GM23338 (cell line): ENCODE measurements around the gene BHLHE23. TPM values are rescaled to one million over a fixed set of nuclear protein-coding genes. Genes with fewer than 3 reads are reported as not detected.

Source experiments
- EZH2phosphoT487 ChIP-seq: fragments of 200-600 bp; sonication (generic); IDR thresholded peaks from one replicate; pipeline ENCODE4 v1.8.1; 2018; ENCODE audit warnings: antibody characterized with exemption; ENCODE audit not compliant: unreplicated experiment
- NANOG ChIP-seq: IDR thresholded peaks from 2 replicates; pipeline ENCODE4 v1.6.1; 2016; ENCODE audit warnings: antibody characterized with exemption, borderline replicate concordance
- POLR2AphosphoS5 ChIP-seq: IDR thresholded peaks from 2 replicates; pipeline ENCODE4 v1.6.1; 2016; ENCODE audit warnings: antibody characterized with exemption, low read depth
- REST ChIP-seq: IDR thresholded peaks from one replicate; pipeline ENCODE4 v1.6.1; 2018; ENCODE audit warnings: antibody characterized with exemption; ENCODE audit not compliant: unreplicated experiment
- STAT1 ChIP-seq: IDR thresholded peaks from one replicate; pipeline ENCODE4 v1.6.1; 2016; ENCODE audit warnings: antibody characterized with exemption; ENCODE audit not compliant: unreplicated experiment
- polyA plus RNA-seq: library from polyadenylated mRNA; unstranded; fragments of >200 nt; fragmentation: Nextera tagmentation; extraction: Ambion mirVana; gene quantifications from 2 replicates; pipeline ENCODE4 v1.2.1, GENCODE V29; 2016
- total RNA-seq: library from RNA; depleted of rRNA; stranded (reverse); fragments of >200 nt; shearing (Covaris generic); gene quantifications from 2 replicates; pipeline ENCODE4 v1.2.3, GENCODE V29; 2014
- TF ChIP-seq, protein P1 (sequence below): fragments of 250-450 bp; sonication (Bioruptor Pico); IDR thresholded peaks from 2 replicates; pipeline ENCODE4 v1.5.0; 2020; ENCODE audit warnings: mild to moderate bottlenecking, moderate library complexity
- TF ChIP-seq, protein P2 (sequence below): IDR thresholded peaks from 2 replicates; pipeline ENCODE4 v1.6.1; 2016; ENCODE audit warnings: antibody characterized with exemption
- TF ChIP-seq, protein P3 (sequence below), 2 experiments: fragments of 200-600 bp in 1 of 2; sonication (generic) in 1 of 2; conservative IDR thresholded peaks; 2 replicates each; pipeline versions ENCODE4 v1.5.1 to v1.6.1; 2016 to 2017; ENCODE audit warnings: antibody characterized with exemption in 2 of 2, low read depth in 2 of 2, mild to moderate bottlenecking in 2 of 2, moderate library complexity in 1 of 2

Gene BHLHE23
- total and polyA plus RNA-seq, 2 experiments from 2014 or later, result 0.52 to 5.0 TPM

- TF ChIP-seq, protein P1, sequence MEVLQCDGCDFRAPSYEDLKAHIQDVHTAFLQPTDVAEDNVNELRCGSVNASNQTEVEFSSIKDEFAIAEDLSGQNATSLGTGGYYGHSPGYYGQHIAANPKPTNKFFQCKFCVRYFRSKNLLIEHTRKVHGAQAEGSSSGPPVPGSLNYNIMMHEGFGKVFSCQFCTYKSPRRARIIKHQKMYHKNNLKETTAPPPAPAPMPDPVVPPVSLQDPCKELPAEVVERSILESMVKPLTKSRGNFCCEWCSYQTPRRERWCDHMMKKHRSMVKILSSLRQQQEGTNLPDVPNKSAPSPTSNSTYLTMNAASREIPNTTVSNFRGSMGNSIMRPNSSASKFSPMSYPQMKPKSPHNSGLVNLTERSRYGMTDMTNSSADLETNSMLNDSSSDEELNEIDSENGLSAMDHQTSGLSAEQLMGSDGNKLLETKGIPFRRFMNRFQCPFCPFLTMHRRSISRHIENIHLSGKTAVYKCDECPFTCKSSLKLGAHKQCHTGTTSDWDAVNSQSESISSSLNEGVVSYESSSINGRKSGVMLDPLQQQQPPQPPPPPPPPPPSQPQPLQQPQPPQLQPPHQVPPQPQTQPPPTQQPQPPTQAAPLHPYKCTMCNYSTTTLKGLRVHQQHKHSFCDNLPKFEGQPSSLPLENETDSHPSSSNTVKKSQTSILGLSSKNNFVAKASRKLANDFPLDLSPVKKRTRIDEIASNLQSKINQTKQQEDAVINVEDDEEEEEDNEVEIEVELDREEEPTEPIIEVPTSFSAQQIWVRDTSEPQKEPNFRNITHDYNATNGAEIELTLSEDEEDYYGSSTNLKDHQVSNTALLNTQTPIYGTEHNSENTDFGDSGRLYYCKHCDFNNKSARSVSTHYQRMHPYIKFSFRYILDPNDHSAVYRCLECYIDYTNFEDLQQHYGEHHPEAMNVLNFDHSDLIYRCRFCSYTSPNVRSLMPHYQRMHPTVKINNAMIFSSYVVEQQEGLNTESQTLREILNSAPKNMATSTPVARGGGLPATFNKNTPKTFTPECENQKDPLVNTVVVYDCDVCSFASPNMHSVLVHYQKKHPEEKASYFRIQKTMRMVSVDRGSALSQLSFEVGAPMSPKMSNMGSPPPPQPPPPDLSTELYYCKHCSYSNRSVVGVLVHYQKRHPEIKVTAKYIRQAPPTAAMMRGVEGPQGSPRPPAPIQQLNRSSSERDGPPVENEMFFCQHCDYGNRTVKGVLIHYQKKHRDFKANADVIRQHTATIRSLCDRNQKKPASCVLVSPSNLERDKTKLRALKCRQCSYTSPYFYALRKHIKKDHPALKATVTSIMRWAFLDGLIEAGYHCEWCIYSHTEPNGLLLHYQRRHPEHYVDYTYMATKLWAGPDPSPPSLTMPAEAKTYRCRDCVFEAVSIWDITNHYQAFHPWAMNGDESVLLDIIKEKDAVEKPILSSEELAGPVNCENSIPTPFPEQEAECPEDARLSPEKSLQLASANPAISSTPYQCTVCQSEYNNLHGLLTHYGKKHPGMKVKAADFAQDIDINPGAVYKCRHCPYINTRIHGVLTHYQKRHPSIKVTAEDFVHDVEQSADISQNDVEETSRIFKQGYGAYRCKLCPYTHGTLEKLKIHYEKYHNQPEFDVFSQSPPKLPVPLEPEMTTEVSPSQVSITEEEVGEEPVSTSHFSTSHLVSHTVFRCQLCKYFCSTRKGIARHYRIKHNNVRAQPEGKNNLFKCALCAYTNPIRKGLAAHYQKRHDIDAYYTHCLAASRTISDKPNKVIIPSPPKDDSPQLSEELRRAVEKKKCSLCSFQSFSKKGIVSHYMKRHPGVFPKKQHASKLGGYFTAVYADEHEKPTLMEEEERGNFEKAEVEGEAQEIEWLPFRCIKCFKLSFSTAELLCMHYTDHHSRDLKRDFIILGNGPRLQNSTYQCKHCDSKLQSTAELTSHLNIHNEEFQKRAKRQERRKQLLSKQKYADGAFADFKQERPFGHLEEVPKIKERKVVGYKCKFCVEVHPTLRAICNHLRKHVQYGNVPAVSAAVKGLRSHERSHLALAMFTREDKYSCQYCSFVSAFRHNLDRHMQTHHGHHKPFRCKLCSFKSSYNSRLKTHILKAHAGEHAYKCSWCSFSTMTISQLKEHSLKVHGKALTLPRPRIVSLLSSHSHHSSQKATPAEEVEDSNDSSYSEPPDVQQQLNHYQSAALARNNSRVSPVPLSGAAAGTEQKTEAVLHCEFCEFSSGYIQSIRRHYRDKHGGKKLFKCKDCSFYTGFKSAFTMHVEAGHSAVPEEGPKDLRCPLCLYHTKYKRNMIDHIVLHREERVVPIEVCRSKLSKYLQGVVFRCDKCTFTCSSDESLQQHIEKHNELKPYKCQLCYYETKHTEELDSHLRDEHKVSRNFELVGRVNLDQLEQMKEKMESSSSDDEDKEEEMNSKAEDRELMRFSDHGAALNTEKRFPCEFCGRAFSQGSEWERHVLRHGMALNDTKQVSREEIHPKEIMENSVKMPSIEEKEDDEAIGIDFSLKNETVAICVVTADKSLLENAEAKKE (CRISPR knock-in tag), result no peak
- no peak for TF ChIP-seq POLR2AphosphoS5
- TF ChIP-seq REST, result no peak
- TF ChIP-seq, protein P2, sequence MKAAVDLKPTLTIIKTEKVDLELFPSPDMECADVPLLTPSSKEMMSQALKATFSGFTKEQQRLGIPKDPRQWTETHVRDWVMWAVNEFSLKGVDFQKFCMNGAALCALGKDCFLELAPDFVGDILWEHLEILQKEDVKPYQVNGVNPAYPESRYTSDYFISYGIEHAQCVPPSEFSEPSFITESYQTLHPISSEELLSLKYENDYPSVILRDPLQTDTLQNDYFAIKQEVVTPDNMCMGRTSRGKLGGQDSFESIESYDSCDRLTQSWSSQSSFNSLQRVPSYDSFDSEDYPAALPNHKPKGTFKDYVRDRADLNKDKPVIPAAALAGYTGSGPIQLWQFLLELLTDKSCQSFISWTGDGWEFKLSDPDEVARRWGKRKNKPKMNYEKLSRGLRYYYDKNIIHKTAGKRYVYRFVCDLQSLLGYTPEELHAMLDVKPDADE, result no peak
- TF ChIP-seq, protein P3, sequence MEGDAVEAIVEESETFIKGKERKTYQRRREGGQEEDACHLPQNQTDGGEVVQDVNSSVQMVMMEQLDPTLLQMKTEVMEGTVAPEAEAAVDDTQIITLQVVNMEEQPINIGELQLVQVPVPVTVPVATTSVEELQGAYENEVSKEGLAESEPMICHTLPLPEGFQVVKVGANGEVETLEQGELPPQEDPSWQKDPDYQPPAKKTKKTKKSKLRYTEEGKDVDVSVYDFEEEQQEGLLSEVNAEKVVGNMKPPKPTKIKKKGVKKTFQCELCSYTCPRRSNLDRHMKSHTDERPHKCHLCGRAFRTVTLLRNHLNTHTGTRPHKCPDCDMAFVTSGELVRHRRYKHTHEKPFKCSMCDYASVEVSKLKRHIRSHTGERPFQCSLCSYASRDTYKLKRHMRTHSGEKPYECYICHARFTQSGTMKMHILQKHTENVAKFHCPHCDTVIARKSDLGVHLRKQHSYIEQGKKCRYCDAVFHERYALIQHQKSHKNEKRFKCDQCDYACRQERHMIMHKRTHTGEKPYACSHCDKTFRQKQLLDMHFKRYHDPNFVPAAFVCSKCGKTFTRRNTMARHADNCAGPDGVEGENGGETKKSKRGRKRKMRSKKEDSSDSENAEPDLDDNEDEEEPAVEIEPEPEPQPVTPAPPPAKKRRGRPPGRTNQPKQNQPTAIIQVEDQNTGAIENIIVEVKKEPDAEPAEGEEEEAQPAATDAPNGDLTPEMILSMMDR (conservative IDR thresholded peaks at IDR 0.05; ENCODE audit: low read depth in 2 of 2), result no peak
- TF ChIP-seq STAT1, result no peak
- TF ChIP-seq NANOG, result no peak
- no peak for TF ChIP-seq EZH2phosphoT487
These were observed 17.6 kb downstream of the BHLHE23 start (continued) for GRCh38 chr20:62989201-62989601.
